Left forelimb (tissue), 1 donor: ENCODE data around the gene EIF4E3.

ENCODE experiments used
- DNase-seq: peaks from one replicate; pipeline ENCODE4 v3.0.0-alpha.2; 2018; ENCODE audit warnings: low spot score

The EIF4E3 gene

GRCh38 chr3:71689291-71689690 lies 35.9 kb downstream of the EIF4E3 start:
- DNase-seq: no peak

DNA sequence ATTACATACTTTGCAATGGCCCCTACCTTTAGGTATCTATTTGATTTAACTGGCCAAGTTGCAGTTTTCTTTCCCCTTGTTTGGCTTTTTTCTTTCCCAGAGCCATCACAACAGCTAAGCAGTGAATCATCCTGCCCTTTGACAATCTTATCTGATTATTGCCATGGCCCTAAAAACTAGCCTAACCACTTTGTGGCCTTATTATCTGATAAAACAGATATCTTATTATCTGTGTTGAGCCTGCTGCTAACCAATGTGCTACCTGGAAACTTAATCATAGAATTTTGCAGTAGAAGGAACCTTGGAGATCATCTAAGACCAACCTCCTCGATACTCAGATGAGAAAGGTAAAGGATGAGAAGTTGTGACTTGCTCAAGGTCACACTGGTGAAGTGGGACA lies 37.1 kb downstream of the EIF4E3 start:
- DNase-seq: no peak

DNA sequence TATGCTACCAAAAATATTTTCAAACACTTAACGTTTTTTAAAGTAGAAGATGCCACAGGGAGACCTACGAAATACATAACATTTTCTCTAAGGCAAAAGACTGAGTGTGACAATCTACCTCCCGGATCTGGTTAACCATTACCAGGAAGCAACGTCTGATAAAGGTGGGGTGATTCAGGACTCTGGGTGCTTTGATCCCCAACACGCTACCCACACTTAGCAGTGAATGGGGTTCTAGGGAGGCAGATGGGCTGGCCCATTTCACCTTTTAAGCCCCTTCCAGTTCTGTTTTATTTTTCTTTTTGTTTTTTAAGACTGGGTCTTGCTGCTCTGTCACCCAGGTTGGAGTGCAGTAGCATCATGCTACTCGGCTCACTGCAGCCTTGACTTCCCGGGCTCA lies 39.5 kb downstream of the EIF4E3 start:
- DNase-seq: no peak

GRCh38 chr3:71684757-71685386 lies 40.3 kb downstream of the EIF4E3 start:
- no peak for DNase-seq

DNA sequence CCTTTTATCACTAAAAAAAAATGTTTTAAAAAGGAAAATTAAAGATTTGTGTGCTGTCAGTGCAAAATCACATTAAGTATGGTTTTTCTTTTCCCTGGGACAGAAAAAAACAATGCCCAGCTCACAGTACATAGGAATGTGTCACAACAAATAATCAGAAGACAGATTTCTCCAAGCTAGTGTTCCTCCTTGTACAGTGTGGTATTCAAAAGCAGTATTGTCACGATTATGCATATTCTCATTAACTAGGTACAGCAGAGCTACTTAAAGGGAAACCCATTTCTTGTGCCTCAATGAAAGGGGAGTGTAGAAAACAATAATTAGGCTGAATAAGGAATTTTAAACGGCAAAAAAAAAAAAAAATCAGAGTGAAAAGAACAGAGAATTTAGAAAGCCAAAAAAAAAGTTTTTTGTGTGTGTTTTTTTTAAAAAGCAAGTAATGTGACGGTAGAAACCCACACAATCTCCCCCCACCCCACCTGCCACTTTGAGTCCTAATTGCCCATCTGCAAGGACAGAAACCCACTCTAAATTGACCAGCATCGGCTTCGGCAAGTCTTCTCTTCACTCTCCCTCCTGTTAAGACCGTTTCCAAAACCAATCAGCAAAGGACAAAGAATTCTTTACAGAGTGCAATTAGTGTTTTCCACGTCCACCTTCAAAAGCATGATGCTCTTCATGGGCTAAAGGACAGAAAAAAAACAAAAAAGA lies 41.0 kb downstream of the EIF4E3 start:
- no peak for DNase-seq

- DNase-seq: no peak
Measured at GRCh38 chr3:71681224-71681668, 44.0 kb downstream of the EIF4E3 start.

DNA sequence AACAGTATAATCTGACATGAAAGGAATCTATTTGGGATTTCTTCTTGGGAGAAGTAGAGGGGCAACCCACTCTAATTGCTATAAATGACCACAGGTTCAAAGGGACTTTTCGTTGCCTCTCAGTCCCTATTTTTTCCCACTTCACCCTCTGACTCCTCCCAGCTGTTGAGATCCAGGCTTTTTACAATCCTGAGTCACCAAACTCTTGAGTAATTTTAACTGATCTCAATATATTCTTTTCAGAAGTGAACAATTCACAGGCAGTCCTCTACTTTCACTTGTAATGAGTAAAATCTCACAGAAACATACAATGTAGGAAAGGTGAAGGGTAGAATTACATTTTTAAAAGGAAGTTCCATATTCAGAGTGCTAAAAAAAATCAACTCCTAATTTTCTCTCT lies 44.6 kb downstream of the EIF4E3 start:
- no peak for DNase-seq

- DNase-seq: no peak
Measured at GRCh38 chr3:71676931-71677330, 48.3 kb downstream of the EIF4E3 start.

DNA sequence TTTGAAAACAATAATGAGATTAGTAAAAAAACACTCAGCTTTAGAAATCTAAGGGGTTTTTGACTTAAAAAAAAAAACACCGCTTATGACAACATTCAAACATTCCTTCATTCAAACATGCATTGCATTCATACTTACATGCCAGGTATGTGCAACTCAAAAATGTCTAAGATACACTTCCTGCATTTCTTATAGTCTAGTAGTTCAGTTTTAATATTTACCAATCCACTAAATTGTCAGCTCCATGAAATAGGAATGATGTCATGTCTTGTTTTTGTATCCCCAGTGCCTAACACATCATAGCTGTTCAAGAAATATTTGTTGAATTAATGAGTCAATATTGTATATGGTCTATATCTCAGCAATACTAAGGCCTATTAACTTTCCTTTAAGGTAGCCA lies 51.7 kb downstream of the EIF4E3 start:
- no peak for DNase-seq

DNA sequence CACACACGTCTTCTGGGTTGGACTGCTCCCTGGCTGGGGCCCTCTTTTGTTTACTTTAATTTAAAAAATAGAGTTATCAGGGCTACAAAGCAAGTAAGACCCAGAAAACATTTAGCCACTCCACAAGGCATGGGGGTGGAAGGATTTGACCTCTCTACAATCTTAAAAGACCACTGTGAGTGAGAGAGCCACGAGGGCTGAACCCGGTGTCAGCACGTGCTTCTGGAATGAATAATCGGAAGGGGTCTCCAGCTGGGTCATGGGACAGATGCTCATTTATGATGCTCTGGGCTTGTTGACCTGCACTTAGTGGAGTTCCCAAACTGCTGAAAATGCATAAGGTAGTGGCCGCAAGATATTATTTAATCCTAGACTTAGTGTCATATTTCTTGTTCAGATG lies 52.4 kb downstream of the EIF4E3 start:
- no peak for DNase-seq

DNA sequence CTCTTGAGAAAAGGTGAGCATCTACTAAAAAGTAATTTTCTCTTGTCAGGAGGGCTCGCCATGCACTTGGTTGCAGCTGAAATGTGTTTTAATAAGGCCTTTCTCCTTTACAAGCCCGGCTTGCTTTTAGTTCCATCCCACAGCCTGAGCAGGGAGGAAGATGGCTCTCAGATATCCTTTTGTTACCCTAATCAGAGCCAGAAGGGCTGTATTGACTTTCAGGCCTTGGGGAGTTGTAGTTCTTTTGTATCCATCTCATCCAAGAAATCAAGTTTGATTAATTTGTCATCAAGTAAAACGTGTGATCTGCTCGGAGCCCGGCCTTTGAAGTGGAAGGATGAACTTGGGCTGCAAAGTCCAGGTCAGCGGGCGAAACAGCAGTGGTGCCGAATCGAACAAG lies 52.9 kb downstream of the EIF4E3 start:
- no peak for DNase-seq

DNA sequence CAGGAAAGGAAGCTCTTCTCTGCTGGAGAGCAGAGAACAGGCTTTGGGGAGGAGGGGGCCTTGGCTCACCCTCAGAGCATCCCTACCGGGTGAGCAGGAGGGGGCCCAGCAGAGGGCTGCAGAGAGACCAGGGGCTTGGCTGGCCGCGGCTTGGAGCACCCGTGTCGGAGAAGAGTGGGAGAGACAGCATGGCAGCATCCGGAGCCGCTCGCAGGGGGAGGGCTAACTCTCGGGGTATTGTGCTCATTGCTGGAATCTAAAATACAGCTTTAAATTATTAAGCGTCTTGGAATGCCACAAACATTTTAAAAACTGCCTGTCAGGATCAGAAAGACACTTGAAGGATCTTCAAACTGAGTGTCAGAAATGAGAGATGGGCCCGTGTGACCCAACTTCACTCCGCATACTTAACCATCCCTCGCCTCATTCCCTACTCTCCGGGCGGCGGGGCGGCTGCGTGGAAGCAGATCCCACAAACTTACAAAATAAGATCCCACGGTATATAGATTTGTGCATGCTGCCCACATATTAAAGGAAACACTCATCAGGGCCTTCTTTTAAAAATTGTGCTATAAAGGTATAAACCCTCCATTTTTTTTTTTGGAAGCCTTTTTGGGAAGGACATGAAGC lies 53.9 kb downstream of the EIF4E3 start:
- no peak for DNase-seq

- DNase-seq: no peak
Measured at GRCh38 chr3:71662568-71662967, 62.6 kb downstream of the EIF4E3 start.

DNA sequence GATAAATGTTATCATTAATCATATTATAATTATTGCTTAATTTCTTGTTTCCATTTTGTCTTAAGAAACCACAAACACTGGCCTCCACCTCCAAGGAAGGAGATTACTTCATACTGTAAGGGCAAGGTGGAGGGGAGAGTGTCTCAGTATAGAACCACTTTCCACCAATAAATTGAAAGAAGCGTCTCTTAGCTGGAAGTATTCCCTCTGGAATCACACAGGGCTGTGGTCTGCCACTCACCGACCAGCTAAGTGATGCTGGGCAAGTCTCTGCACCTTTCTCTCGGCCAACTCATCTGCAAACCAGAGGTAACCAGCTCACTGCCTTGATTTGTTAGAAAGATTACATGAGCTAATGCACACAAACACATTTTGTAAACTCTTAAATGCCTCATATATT lies 63.1 kb downstream of the EIF4E3 start:
- DNase-seq: no peak

- no peak for DNase-seq
Measured at GRCh38 chr3:71659864-71660591, 65.2 kb downstream of the EIF4E3 start.

- DNase-seq: no peak
Measured at GRCh38 chr3:71657831-71658530, 67.2 kb downstream of the EIF4E3 start.

GRCh38 chr3:71655061-71655460 lies 70.1 kb downstream of the EIF4E3 start:
- DNase-seq: no peak

DNA sequence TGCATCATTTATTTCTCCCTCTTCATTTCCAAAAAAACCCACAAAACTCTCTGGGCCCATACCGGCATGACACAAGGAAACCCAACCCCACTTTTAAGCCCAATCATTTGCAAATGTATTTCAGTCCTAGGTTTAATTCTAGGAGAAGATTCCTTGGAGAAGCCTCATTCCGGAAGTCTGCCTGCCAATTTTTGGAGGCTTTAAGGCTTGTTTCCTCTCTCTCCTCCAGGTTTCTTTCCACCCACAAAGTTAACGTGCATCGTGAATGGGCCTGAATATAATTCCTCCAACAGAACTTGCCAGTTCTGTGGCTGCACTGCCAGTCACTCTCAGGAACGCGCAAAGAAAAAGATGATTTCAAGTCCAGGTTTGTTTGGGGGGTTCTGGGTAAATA lies 71.8 kb downstream of the EIF4E3 start:
- no peak for DNase-seq

GRCh38 chr3:71652781-71653413 lies 72.3 kb downstream of the EIF4E3 start:
- no peak for DNase-seq

DNA sequence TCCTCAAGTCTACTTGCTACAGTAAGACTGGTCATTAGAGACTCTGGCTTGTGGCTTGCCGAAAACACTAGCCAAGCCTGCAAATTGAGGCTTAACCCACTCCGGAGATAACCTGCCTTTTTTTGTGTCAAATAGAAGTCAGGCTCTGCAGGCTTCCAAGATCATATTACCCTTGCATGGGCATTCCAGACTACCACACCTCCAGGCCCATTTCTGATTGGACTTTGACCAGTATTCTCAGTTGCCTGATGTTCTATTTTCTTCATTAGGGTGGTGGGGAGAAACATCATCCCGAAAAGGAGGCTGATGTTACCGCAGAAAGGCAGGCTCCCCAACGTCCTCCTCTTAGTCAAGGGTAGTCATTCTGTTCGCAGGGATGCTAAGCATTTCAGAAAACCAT lies 73.6 kb downstream of the EIF4E3 start:
- DNase-seq: no peak

DNA sequence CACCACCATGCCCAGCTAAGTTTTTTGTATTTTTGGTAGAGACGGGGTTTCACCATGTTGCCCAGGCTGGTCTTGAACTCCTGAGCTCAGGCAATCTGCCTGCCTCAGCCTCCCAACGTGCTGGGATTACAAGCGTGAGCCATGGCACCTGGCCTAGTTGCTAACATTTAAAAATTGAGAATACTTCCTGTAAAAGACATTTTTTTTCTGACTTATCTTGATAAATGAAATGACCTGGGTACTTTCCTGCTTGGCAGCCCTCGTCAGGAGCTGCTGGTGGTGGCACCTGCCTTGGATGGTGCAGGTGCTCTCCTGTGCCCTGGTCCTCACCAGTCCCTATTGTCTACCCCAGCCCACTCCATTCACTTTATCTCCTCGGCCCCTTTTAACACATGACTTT lies 74.8 kb downstream of the EIF4E3 start:
- DNase-seq: no peak

GRCh38 chr3:71649757-71650156 lies 75.4 kb downstream of the EIF4E3 start:
- no peak for DNase-seq
